Mucosa of descending colon (tissue), 3 donors: ENCODE results near the gene SSR1. TPM values are rescaled to one million over a fixed set of nuclear protein-coding genes. Genes with fewer than 3 reads are reported as not detected.
"Not testable (repeated sequence)": the region's sequence is repeated elsewhere in the genome, so short reads cannot be mapped to it uniquely, and the experiment has no call there.

Experiments used
- ATAC-seq: fragments of 200-7000 bp; cut with Tn5 transposase; one replicate; pipeline ENCODE4 v1.9.1; 2020; ENCODE audit warnings: mild to moderate bottlenecking, moderate library complexity
- DNase-seq, 3 donors: peaks; one replicate each; pipeline ENCODE4 v3.0.0-alpha.2; 2020
- H3K36me3 ChIP-seq: fragments of 200-600 bp; one replicate; pipeline ENCODE4 v1.8.0; 2021; ENCODE audit warnings: low read depth, mild to moderate bottlenecking
- H3K4me1 ChIP-seq: fragments of 200-600 bp; one replicate; pipeline ENCODE4 v1.8.0; 2021; ENCODE audit warnings: low read depth, mild to moderate bottlenecking
- H3K4me3 ChIP-seq: fragments of 200-600 bp; one replicate; pipeline ENCODE4 v1.8.0; 2021; ENCODE audit warnings: mild to moderate bottlenecking
- H3K9me3 ChIP-seq: fragments of 200-600 bp; one replicate; pipeline ENCODE4 v1.8.0; 2021; ENCODE audit warnings: mild to moderate bottlenecking
- intact Hi-C, 2 donors: fragments of 100-400 bp; cut with DNase I in 1 of 2; cut with micrococcal nuclease in 1 of 2; formaldehyde crosslinking; loops; one replicate each; pipeline versions ENCODE4 v1.11.0 to v1.11.1; 2022; cut with DNase I, micrococcal nuclease
- total RNA-seq, 3 donors: library from RNA; stranded (reverse); fragmentation: NEBNext Ultra II Directional in 2 of 3; extraction: Animal tissue kit (Norgen Biotek cat#: 25700) in 2 of 3; gene quantifications; one replicate each; pipeline versions ENCODE4 v1.2.1 to v1.2.4, GENCODE V29; 2021 to 2023
- TF ChIP-seq, protein P1 (sequence below): fragments of 200-600 bp; IDR thresholded peaks from one replicate; pipeline ENCODE4 v1.8.0; 2022; ENCODE audit warnings: antibody characterized with exemption, mild to moderate bottlenecking
- donor health status: DM: no; HTN: no; CAD: no; lungs with moderate emphysema.
- donor health status: DM: no; HTN: no; CAD: no.
- donor health status: DM: no; HTN: yes; CAD: no.

Gene SSR1
- total RNA-seq, 3 donors from 2014 or later = 83.2 to 139 (median 99.4) TPM

DNA sequence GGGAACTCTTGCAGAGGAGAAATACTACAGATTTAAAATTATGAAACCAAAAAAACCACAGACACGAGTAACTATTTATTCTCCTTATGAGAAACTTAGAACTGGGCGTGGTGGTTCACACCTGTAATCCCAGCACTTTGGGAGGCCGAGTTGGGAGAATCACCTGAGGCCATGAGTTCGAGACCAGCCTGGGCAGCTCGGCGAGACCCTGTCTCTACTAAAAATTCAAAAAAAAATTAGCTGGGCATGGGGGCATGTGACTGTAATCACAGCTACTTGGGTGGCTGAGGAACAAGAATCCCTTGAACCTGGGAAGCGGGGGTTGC is 36.8 kb downstream of the SSR1 start:
- TF ChIP-seq, protein P1, sequence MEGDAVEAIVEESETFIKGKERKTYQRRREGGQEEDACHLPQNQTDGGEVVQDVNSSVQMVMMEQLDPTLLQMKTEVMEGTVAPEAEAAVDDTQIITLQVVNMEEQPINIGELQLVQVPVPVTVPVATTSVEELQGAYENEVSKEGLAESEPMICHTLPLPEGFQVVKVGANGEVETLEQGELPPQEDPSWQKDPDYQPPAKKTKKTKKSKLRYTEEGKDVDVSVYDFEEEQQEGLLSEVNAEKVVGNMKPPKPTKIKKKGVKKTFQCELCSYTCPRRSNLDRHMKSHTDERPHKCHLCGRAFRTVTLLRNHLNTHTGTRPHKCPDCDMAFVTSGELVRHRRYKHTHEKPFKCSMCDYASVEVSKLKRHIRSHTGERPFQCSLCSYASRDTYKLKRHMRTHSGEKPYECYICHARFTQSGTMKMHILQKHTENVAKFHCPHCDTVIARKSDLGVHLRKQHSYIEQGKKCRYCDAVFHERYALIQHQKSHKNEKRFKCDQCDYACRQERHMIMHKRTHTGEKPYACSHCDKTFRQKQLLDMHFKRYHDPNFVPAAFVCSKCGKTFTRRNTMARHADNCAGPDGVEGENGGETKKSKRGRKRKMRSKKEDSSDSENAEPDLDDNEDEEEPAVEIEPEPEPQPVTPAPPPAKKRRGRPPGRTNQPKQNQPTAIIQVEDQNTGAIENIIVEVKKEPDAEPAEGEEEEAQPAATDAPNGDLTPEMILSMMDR = no peak
- H3K4me1 ChIP-seq = no peaks in the 10 kb centered on the region
- intact Hi-C loops = loop anchor here (2.0 to 10.0 kb wide), 2 partner anchors 339 kb away; no protein-coding TSS in a partner anchor
- no peak for DNase-seq
- no peak overlapping the region for H3K4me3 ChIP-seq
- no peak for ATAC-seq
- no peaks in the 10 kb centered on the region for H3K9me3 ChIP-seq
- H3K36me3 ChIP-seq = no peaks in the 10 kb centered on the region

DNA sequence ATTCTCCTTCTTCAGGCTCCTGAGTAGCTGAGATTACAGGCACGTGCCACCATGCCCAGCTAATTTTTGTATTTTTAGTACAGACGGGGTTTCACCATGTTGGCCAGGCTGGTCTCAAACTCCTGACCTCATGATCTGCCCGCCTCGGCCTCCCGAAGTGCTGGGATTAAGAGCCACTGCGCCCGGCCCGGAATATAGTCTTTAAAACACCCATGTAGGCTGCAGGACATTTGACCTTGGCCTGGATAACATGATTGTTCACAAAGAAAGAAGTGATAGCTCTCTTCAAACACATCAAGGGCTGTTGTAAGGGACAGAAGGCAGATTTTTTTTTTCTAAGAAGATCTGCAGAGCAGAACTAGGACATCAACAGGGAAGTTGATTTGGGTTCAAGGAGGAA is 38.5 kb downstream of the SSR1 start:
- not testable (repeated sequence) for H3K4me1 ChIP-seq, H3K4me3 ChIP-seq, H3K36me3 ChIP-seq, DNase-seq, H3K9me3 ChIP-seq, ATAC-seq
- intact Hi-C loops = loop anchor here in 1 of 2 donors (10.0 kb wide), 1 partner anchor 340 kb away; no protein-coding TSS in a partner anchor

DNA sequence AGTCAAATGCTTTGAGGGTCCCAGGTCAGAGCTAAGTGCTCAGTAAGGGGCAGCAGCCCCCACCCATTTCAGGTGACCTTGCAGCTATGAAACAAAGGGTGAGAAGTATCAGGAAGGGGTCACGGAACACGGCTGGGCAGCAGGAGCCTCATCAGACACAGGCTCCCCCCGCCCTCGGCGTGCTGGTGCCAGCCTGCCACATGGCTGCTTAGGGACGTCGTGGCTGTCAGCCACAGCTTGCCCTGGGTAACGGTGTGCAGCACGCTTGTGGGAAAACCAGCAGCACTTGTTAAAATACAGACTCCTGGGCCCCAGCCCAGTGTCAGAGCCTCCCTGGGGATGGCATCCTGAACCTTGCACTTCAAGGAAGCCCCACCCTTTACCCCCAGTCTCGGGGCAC is 39.3 kb downstream of the SSR1 start:
- Histone ChIP-seq H3K4me1 (no peaks in the 10 kb centered on the region), H3K36me3 (no peaks in the 10 kb centered on the region), H3K9me3 (no peaks in the 10 kb centered on the region), H3K4me3 (no peak overlapping the region)
- ATAC-seq = no peak
- TF ChIP-seq, protein P1 = no peak
- intact Hi-C loops = loop anchor here in 1 of 2 donors (10.0 kb wide), 1 partner anchor 341 kb away; no protein-coding TSS in a partner anchor
- DNase-seq = no peak

DNA sequence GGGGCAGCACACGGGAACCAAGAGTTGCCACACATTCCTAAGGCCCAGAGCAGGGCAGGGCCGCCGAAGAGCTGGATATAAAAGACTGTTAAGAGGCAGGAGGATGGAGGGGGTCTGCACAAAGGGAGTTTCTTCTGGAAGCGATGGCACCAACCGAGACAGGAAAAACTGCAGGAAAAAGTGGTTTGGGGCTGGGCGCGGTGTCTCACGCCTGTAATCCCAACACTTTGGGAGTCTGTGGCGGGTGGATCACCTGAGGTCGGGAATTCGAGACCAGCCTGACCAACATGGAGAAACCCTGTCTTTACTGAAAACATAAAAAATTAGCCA is 41.8 kb downstream of the SSR1 start:
- TF ChIP-seq, protein P1 = no peak
- no peaks in the 10 kb centered on the region for H3K4me1 ChIP-seq
- H3K36me3 ChIP-seq = no peaks in the 10 kb centered on the region
- DNase-seq (peak in 1 of 3 donors; percentile 46), ATAC-seq (no peak)
- no peaks in the 10 kb centered on the region for H3K9me3 ChIP-seq
- H3K4me3 ChIP-seq = no peak overlapping the region
- intact Hi-C loops = loop anchor here in 1 of 2 donors (10.0 kb wide), 1 partner anchor 344 kb away; no protein-coding TSS in a partner anchor

DNA sequence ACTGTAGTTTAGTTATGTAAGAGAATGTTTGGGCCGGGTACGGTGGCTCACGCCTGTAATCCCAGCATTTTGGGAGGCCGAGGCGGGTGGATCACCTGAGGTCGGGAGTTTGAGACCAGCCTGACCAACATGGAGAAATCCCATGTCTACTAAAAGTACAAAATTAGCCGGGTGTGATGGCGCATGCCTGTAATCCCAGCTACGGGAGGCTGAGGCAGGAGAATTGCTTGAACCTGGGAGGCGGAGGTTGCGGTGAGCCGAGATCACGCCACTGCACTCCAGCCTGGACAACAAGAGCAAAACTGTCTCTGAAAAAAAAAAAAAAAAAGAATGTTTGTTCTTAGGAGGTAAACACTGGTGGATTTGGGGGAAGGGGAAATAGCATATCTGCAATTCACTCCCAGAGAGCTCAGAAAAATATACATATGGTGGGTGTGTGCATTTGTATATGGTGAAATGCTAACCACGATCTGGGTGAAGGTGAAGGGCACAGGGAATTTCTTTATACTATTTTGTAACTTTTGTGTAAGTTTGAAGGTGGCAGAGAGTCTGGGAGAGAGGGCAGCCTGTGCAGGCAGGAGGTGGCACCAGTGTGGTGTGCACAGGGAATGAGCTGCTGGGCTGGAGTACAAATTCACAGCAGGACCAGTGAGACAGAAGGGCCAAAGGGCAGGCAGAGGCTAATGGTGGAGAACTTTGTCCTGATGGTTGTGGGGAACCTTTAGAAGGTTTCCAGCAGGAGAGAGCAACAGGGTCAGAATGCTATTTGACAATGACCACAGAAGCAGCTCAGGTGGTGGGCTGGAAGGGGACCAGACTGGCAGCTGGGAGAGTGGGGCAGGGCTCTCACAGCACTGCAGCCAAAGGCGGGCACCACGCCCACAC is 42.4 kb downstream of the SSR1 start:
- intact Hi-C loops = loop anchor here in 1 of 2 donors (10.0 kb wide), 1 partner anchor 344 kb away; no protein-coding TSS in a partner anchor

DNA sequence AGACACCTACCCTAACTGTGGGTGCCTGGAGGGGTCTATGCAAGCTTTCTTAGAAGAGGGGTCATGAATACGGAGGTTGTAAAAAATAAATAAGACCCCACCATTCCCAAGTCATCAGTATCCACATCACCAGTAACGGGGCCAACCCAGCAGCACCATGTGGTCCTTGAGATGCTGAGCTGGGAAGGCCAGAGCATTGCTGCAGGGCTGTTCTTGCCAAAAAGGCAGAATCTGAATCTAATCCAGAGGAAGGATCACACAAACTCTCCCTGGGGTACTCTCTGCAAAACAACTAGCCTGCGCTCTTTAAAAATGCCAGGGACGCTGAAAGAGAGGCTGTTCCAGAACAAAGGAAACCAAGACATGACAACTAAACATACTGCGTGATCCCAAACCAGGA is 43.2 kb downstream of the SSR1 start:
- intact Hi-C loops = loop anchor here in 1 of 2 donors (10.0 kb wide), 1 partner anchor 345 kb away; no protein-coding TSS in a partner anchor
- ATAC-seq = no peak

More for the DNA sequence above, 42.4 kb downstream of the SSR1 start:
- no peaks in the 10 kb centered on the region for H3K9me3 ChIP-seq
- DNase-seq (no peak), ATAC-seq (peak; percentile 53)
- TF ChIP-seq, protein P1 = no peak
- no peak overlapping the region for H3K4me3 ChIP-seq
- no peaks in the 10 kb centered on the region for H3K4me1 ChIP-seq
- H3K36me3 ChIP-seq = no peaks in the 10 kb centered on the region

More for the DNA sequence above, 43.2 kb downstream of the SSR1 start:
- no peak for DNase-seq
- Histone ChIP-seq H3K4me1 (no peaks in the 10 kb centered on the region), H3K36me3 (no peaks in the 10 kb centered on the region), H3K4me3 (no peak overlapping the region), H3K9me3 (no peaks in the 10 kb centered on the region)
- TF ChIP-seq, protein P1 = no peak
